GM23338 (cell line): ENCODE measurements around the gene CD48.

Source experiments
- EZH2 ChIP-seq: fragments of 200-600 bp; sonication (generic); IDR thresholded peaks from one replicate; pipeline ENCODE4 v1.8.0; 2017; ENCODE audit warnings: antibody characterized with exemption, mild to moderate bottlenecking, low read depth; ENCODE audit not compliant: unreplicated experiment
- EZH2phosphoT487 ChIP-seq: fragments of 200-600 bp; sonication (generic); IDR thresholded peaks from one replicate; pipeline ENCODE4 v1.8.1; 2018; ENCODE audit warnings: antibody characterized with exemption; ENCODE audit not compliant: unreplicated experiment
- JUNB ChIP-seq: IDR thresholded peaks from one replicate; pipeline ENCODE4 v1.6.1; 2016; ENCODE audit warnings: antibody characterized with exemption; ENCODE audit not compliant: unreplicated experiment
- NANOG ChIP-seq: IDR thresholded peaks from 2 replicates; pipeline ENCODE4 v1.6.1; 2016; ENCODE audit warnings: antibody characterized with exemption, borderline replicate concordance
- POLR2AphosphoS5 ChIP-seq: IDR thresholded peaks from 2 replicates; pipeline ENCODE4 v1.6.1; 2016; ENCODE audit warnings: antibody characterized with exemption, low read depth
- STAT1 ChIP-seq: IDR thresholded peaks from one replicate; pipeline ENCODE4 v1.6.1; 2016; ENCODE audit warnings: antibody characterized with exemption; ENCODE audit not compliant: unreplicated experiment
- ZNF114 ChIP-seq: fragments of 250-450 bp; sonication (Bioruptor Pico); IDR thresholded peaks from 2 replicates; pipeline ENCODE4 v1.5.0; 2020; ENCODE audit warnings: mild to moderate bottlenecking, moderate library complexity
- ZNF331 ChIP-seq: fragments of 250-450 bp; sonication (Bioruptor Pico); IDR thresholded peaks from 2 replicates; pipeline ENCODE4 v1.5.0; 2020; ENCODE audit warnings: low read depth, mild to moderate bottlenecking, moderate library complexity
- TF ChIP-seq, protein P1 (sequence below), 2 experiments: fragments of 200-600 bp in 1 of 2; sonication (generic) in 1 of 2; conservative IDR thresholded peaks; 2 replicates each; pipeline versions ENCODE4 v1.5.1 to v1.6.1; 2016 to 2017; ENCODE audit warnings: antibody characterized with exemption in 2 of 2, low read depth in 2 of 2, mild to moderate bottlenecking in 2 of 2, moderate library complexity in 1 of 2

DNA sequence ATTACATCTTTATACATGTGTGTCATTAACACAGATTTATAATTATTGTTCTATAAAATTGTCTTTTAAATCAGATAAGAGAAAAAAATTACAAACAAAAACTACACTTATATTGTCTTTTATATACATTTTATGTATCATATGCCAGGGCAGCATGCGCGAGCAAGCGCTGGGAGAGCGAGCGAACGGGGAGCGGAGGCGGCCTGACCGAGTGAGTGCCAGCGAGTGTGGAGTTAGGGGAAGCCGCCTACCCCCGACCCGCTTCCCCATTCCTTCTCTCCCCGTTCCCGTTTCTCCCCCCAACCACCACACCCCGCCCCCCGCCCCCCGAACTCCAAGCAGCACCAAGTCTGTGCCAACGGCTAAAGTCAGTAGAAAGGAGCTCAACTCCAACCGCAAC lies 41.8 kb downstream of the CD48 start:
- TF ChIP-seq ZNF331 (CRISPR knock-in tag): no peak
- TF ChIP-seq, protein P1, sequence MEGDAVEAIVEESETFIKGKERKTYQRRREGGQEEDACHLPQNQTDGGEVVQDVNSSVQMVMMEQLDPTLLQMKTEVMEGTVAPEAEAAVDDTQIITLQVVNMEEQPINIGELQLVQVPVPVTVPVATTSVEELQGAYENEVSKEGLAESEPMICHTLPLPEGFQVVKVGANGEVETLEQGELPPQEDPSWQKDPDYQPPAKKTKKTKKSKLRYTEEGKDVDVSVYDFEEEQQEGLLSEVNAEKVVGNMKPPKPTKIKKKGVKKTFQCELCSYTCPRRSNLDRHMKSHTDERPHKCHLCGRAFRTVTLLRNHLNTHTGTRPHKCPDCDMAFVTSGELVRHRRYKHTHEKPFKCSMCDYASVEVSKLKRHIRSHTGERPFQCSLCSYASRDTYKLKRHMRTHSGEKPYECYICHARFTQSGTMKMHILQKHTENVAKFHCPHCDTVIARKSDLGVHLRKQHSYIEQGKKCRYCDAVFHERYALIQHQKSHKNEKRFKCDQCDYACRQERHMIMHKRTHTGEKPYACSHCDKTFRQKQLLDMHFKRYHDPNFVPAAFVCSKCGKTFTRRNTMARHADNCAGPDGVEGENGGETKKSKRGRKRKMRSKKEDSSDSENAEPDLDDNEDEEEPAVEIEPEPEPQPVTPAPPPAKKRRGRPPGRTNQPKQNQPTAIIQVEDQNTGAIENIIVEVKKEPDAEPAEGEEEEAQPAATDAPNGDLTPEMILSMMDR (conservative IDR thresholded peaks at IDR 0.05; ENCODE audit: low read depth in 2 of 2): no peak
- TF ChIP-seq EZH2: no peak
- TF ChIP-seq JUNB: no peak
- no peak for TF ChIP-seq NANOG
- TF ChIP-seq POLR2AphosphoS5: no peak
- TF ChIP-seq EZH2phosphoT487: no peak
- TF ChIP-seq STAT1: no peak
- no peak for TF ChIP-seq ZNF114 (CRISPR knock-in tag)
